ENCODE data around the gene ACOXL. TPM values are rescaled to one million over a fixed set of nuclear protein-coding genes. Genes with fewer than 3 reads are reported as not detected.

Gene ACOXL
- total and polyA plus RNA-seq, 2 donors (not counting 3 experiments of a cell fraction or from before 2014, with no cell fraction given), result not detected

- ChIA-PET CTCF (no interaction called here), POLR2A (no interaction called here)
- no peak overlapping the region for H3K9ac ChIP-seq (replicated peaks; ENCODE audit: extremely low read depth, insufficient read depth, low read length)
- H3K4me3 ChIP-seq (replicated peaks in 1 of 3; ENCODE audit: insufficient read depth in 1 of 3, low read depth in 1 of 3, low read length in 3 of 3), result no peak overlapping the region
- no peak overlapping the region for H3K4me2 ChIP-seq (ENCODE audit: insufficient read depth, low read length)
- no peaks in the 10 kb centered on the region for H3K4me1 ChIP-seq (ENCODE audit: control insufficient read depth, extremely low read depth, insufficient read depth, low read length)
- H2AFZ ChIP-seq (ENCODE audit: low read depth, low read length), result no peak overlapping the region
- BruUV-seq (replicated peaks), result no TSS peak
- no peaks in the 10 kb centered on the region for H4K20me1 ChIP-seq (replicated peaks; ENCODE audit: control insufficient read depth, extremely low read depth, insufficient read depth, low read length)
- dilution Hi-C loops (cut with MboI; ENCODE audit: extremely low pct_ligation_motif_present, low sequenced_read_pairs), result no loop called here
- DNase-seq (ENCODE audit: low read depth, low spot score), result no peak
- no peaks in the 10 kb centered on the region for H3K9me1 ChIP-seq (replicated peaks; ENCODE audit: control insufficient read depth, extremely low read depth, insufficient read depth, low read length)
- H3K79me2 ChIP-seq (ENCODE audit: control insufficient read depth, insufficient read depth, low read length), result no peaks in the 10 kb centered on the region
- FAIRE-seq, result no peak
- H3K9me3 ChIP-seq (replicated peaks; ENCODE audit: control insufficient read depth, insufficient read depth, low read length), result no peaks in the 10 kb centered on the region
- TF ChIP-seq FOS (IDR thresholded peaks at IDR 0.05; ENCODE audit: borderline replicate concordance, insufficient read depth, low read length) (no peak), MAX (IDR thresholded peaks at IDR 0.05; ENCODE audit: insufficient read depth, insufficient read length) (no peak), GATA2 (IDR thresholded peaks at IDR 0.05; ENCODE audit: insufficient read depth, insufficient read length, low read depth, low read length) (no peak), POLR2AphosphoS5 (IDR thresholded peaks at IDR 0.05; ENCODE audit: insufficient read depth, low read depth, low read length) (no peak), POLR2A (IDR thresholded peaks at IDR 0.05; ENCODE audit: low read depth, low read length) (no peak), JUN (IDR thresholded peaks at IDR 0.05; ENCODE audit: borderline replicate concordance, insufficient read depth, insufficient read length, low read depth) (no peak), MYC (IDR thresholded peaks at IDR 0.05; ENCODE audit: low read depth, low read length) (no peak), EZH2 (IDR thresholded peaks at IDR 0.05; ENCODE audit: borderline replicate concordance, low read depth, low read length, severe bottlenecking) (no peak)
- TF ChIP-seq, protein P1, sequence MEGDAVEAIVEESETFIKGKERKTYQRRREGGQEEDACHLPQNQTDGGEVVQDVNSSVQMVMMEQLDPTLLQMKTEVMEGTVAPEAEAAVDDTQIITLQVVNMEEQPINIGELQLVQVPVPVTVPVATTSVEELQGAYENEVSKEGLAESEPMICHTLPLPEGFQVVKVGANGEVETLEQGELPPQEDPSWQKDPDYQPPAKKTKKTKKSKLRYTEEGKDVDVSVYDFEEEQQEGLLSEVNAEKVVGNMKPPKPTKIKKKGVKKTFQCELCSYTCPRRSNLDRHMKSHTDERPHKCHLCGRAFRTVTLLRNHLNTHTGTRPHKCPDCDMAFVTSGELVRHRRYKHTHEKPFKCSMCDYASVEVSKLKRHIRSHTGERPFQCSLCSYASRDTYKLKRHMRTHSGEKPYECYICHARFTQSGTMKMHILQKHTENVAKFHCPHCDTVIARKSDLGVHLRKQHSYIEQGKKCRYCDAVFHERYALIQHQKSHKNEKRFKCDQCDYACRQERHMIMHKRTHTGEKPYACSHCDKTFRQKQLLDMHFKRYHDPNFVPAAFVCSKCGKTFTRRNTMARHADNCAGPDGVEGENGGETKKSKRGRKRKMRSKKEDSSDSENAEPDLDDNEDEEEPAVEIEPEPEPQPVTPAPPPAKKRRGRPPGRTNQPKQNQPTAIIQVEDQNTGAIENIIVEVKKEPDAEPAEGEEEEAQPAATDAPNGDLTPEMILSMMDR (IDR thresholded peaks at IDR 0.05; ENCODE audit: extremely low read depth in 1 of 2, insufficient read depth in 1 of 2, low read depth in 1 of 2, low read length in 2 of 2), result no peak
- no peaks in the 10 kb centered on the region for H3K36me3 ChIP-seq (ENCODE audit: control insufficient read depth in 2 of 2, extremely low read depth in 1 of 2, insufficient read depth in 2 of 2, low read length in 2 of 2)
- H3K27ac ChIP-seq (ENCODE audit: insufficient read depth, low read depth, low read length), result no peak overlapping the region
- intact Hi-C loops (cut with micrococcal nuclease), result no loop called here
- H3K27me3 ChIP-seq (ENCODE audit: control insufficient read depth in 2 of 2, insufficient read depth in 2 of 2, low read length in 2 of 2), result peaks cover 15 to 32% of the 10 kb centered on the region in 2 experiments
Measured at GRCh38 chr2:111007757-111008688, 275.6 kb downstream of the ACOXL start.
